Measurements from ENCODE around the gene LECT2. TPM values are rescaled to one million over a fixed set of nuclear protein-coding genes. Genes with fewer than 3 reads are reported as not detected.

The LECT2 gene
- total and polyA plus RNA-seq, 2 donors from 2014 or later = not detected

DNA sequence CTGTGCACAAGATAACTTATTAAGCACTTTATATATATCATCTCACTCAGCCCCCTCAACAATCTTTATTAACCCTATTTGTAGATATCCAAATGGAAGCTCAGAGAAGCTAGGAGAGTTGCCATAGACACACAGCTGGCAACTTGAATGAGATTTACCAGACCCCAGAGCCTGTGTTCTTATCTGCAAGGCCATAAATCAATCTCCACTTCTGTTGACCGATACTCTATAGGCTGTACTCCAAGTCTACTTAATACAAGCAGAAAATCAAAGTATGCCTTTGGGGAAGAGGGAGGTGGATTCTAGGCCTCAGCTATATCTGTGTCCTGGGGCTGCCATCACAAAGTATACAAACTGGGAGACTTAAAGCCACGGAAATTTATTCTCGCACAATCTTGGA is 53.1 kb downstream of the LECT2 start:
- TF ChIP-seq, protein P1, sequence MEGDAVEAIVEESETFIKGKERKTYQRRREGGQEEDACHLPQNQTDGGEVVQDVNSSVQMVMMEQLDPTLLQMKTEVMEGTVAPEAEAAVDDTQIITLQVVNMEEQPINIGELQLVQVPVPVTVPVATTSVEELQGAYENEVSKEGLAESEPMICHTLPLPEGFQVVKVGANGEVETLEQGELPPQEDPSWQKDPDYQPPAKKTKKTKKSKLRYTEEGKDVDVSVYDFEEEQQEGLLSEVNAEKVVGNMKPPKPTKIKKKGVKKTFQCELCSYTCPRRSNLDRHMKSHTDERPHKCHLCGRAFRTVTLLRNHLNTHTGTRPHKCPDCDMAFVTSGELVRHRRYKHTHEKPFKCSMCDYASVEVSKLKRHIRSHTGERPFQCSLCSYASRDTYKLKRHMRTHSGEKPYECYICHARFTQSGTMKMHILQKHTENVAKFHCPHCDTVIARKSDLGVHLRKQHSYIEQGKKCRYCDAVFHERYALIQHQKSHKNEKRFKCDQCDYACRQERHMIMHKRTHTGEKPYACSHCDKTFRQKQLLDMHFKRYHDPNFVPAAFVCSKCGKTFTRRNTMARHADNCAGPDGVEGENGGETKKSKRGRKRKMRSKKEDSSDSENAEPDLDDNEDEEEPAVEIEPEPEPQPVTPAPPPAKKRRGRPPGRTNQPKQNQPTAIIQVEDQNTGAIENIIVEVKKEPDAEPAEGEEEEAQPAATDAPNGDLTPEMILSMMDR (IDR thresholded peaks at IDR 0.05; ENCODE audit: borderline replicate concordance, extremely low read depth, insufficient read depth) = no peak
- H3K27me3 ChIP-seq (ENCODE audit: control insufficient read depth, insufficient read depth, low read length) = no peaks in the 10 kb centered on the region

DNA sequence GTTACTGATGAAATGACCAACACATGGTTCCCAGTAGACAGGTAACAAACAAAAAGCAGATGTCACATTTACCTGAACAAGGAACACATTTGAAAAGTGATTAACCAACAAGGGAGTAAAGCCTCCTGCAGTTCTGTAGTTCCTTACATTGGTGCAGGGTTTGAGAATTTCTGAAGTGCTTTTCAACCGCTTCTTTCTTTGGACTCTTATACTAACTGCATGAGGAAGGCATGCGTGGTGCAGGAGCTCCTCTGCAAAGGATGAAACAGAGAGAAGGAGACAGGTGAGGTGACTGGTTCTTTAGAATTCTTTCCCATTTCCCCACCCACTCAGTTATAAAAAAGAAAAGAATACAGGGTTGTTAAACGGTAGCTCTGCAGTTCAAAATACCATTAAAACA is 54.5 kb downstream of the LECT2 start:
- H3K4me3 ChIP-seq (ENCODE audit: low read length in 3 of 3) = no peak overlapping the region
- H3K9ac ChIP-seq (ENCODE audit: low read length in 3 of 3) = no peak overlapping the region
- no peaks in the 10 kb centered on the region for H3K9me3 ChIP-seq (ENCODE audit: control insufficient read depth in 2 of 3, insufficient read depth in 1 of 3, low read length in 3 of 3)
- FAIRE-seq = no peak
- no peaks in the 10 kb centered on the region for H3K36me3 ChIP-seq (ENCODE audit: control insufficient read depth in 2 of 3, insufficient read depth in 3 of 3, low read length in 3 of 3)
- intact Hi-C loops (cut with DNase I) = no loop called here
- TF ChIP-seq, protein P1 (IDR thresholded peaks at IDR 0.05; ENCODE audit: borderline replicate concordance, extremely low read depth, insufficient read depth) = no peak
- no peaks in the 10 kb centered on the region for H3K4me1 ChIP-seq (ENCODE audit: control insufficient read depth in 2 of 3, insufficient read depth in 2 of 3, low read depth in 1 of 3, low read length in 3 of 3)
- DNase-seq = no peak
- no peak overlapping the region for H3K27ac ChIP-seq (ENCODE audit: low read depth in 2 of 2, low read length in 2 of 2)
- H3K27me3 ChIP-seq (ENCODE audit: control insufficient read depth, insufficient read depth, low read length) = no peaks in the 10 kb centered on the region

More for the DNA sequence above, 53.1 kb downstream of the LECT2 start:
- Histone ChIP-seq H3K36me3 (ENCODE audit: control insufficient read depth in 2 of 3, insufficient read depth in 3 of 3, low read length in 3 of 3) (no peaks in the 10 kb centered on the region), H3K27ac (ENCODE audit: low read depth in 2 of 2, low read length in 2 of 2) (no peak overlapping the region), H3K4me1 (ENCODE audit: control insufficient read depth in 2 of 3, insufficient read depth in 2 of 3, low read depth in 1 of 3, low read length in 3 of 3) (no peaks in the 10 kb centered on the region), H3K9ac (ENCODE audit: low read length in 3 of 3) (no peak overlapping the region), H3K9me3 (ENCODE audit: control insufficient read depth in 2 of 3, insufficient read depth in 1 of 3, low read length in 3 of 3) (no peaks in the 10 kb centered on the region), H3K4me3 (ENCODE audit: low read length in 3 of 3) (no peak overlapping the region)
- no peak for FAIRE-seq
- no peak for DNase-seq
- intact Hi-C loops (cut with DNase I) = no loop called here

- no peak for DNase-seq
- Histone ChIP-seq H3K9ac (ENCODE audit: low read length in 3 of 3) (no peak overlapping the region), H3K27ac (ENCODE audit: low read depth in 2 of 2, low read length in 2 of 2) (no peak overlapping the region), H3K4me1 (ENCODE audit: control insufficient read depth in 2 of 3, insufficient read depth in 2 of 3, low read depth in 1 of 3, low read length in 3 of 3) (no peaks in the 10 kb centered on the region), H3K36me3 (ENCODE audit: control insufficient read depth in 2 of 3, insufficient read depth in 3 of 3, low read length in 3 of 3) (no peaks in the 10 kb centered on the region), H3K4me3 (ENCODE audit: low read length in 3 of 3) (no peak overlapping the region), H3K9me3 (ENCODE audit: control insufficient read depth in 2 of 3, insufficient read depth in 1 of 3, low read length in 3 of 3) (no peaks in the 10 kb centered on the region), H3K27me3 (ENCODE audit: control insufficient read depth, insufficient read depth, low read length) (no peaks in the 10 kb centered on the region)
- intact Hi-C loops (cut with DNase I) = no loop called here
- TF ChIP-seq, protein P1 (IDR thresholded peaks at IDR 0.05; ENCODE audit: borderline replicate concordance, extremely low read depth, insufficient read depth) = no peak
- no peak for FAIRE-seq
Measured at GRCh38 chr5:135898651-135899050, 56.1 kb downstream of the LECT2 start.

Other genes starting within 250 kb of the LECT2 start
- 1.7 TPM for gene SLC25A48, start 120.3 kb downstream of the LECT2 start, total RNA-seq
- gene SLC25A48, start 120.3 kb downstream of the LECT2 start, polyA plus RNA-seq (ENCODE audit: insufficient read depth, low read depth, low replicate concordance) = 10.4 TPM
- gene IL9, start 59.1 kb downstream of the LECT2 start, total RNA-seq = not detected
- not detected for gene IL9, start 59.1 kb downstream of the LECT2 start, polyA plus RNA-seq (ENCODE audit: insufficient read depth, low read depth, low replicate concordance)
- 78.5 TPM for gene TGFBI, start 74.0 kb upstream of the LECT2 start, total RNA-seq
- gene TGFBI, start 74.0 kb upstream of the LECT2 start, polyA plus RNA-seq (ENCODE audit: insufficient read depth, low read depth, low replicate concordance) = 36.4 TPM
- gene SMAD5, start 177.9 kb upstream of the LECT2 start, total RNA-seq = 67.7 TPM
- 9.9 TPM for gene SMAD5, start 177.9 kb upstream of the LECT2 start, polyA plus RNA-seq (ENCODE audit: insufficient read depth, low read depth, low replicate concordance)
- gene SMIM32, start 238.2 kb upstream of the LECT2 start, total RNA-seq = 5.1 TPM
- gene SMIM32, start 238.2 kb upstream of the LECT2 start, polyA plus RNA-seq (ENCODE audit: insufficient read depth, low read depth, low replicate concordance) = 63.6 TPM

Measured in kidney (tissue), 14 donors.